MG63 (cell line): ENCODE data around the gene CORIN. TPM values are rescaled to one million over a fixed set of nuclear protein-coding genes. Genes with fewer than 3 reads are reported as not detected.

Experiments used
- DNase-seq: peaks from one replicate; pipeline ENCODE4 v3.0.0-alpha.2; 2020
- H3K27me3 ChIP-seq: fragments of 250-450 bp; sonication (Bioruptor Pico); 2 replicates; pipeline ENCODE4 v1.5.1; 2020; ENCODE audit warnings: mild to moderate bottlenecking, moderate library complexity
- H3K36me3 ChIP-seq: fragments of 250-450 bp; sonication (Bioruptor Pico); 2 replicates; pipeline ENCODE4 v1.5.1; 2020; ENCODE audit warnings: mild to moderate bottlenecking, moderate library complexity
- H3K4me3 ChIP-seq: fragments of 250-450 bp; sonication (Bioruptor Pico); 2 replicates; pipeline ENCODE4 v1.5.1; 2020; ENCODE audit warnings: mild to moderate bottlenecking, moderate library complexity
- H3K9me3 ChIP-seq: fragments of 250-450 bp; sonication (Bioruptor Pico); 2 replicates; pipeline ENCODE4 v1.5.1; 2020; ENCODE audit warnings: mild to moderate bottlenecking, moderate library complexity
- total RNA-seq: library from RNA; depleted of rRNA; stranded (reverse); fragments of >200 nt; shearing (Covaris generic); gene quantifications from 2 replicates; pipeline ENCODE4 v1.2.3, GENCODE V29; 2014; ENCODE audit warnings: low replicate concordance

CORIN gene
- total RNA-seq, 1 experiment from 2014 or later, result not detected

DNA sequence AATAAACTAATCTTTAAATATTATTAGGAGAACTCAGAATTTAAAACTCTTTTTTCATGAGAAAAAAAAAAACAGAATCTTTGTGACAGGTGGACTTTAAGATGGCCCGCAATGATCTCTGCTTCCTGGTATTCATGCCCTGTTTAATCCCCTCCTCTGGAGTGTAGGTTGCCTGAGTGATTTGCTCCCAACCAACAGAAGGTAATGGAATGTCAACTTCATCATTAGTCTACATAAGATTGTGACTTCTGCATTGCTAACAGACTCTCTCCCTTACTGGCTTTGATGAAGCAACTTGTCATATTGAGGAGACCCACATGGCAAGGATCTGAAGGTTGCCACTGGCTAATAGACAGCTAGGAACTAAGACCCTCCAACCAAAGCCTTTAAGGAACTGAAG lies 88.8 kb downstream of the CORIN start:
- H3K36me3 ChIP-seq, result no peaks in the 10 kb centered on the region
- no peak for DNase-seq
- H3K27me3 ChIP-seq, result no peaks in the 10 kb centered on the region
- H3K4me3 ChIP-seq, result no peak overlapping the region
- H3K9me3 ChIP-seq, result no peaks in the 10 kb centered on the region

DNA sequence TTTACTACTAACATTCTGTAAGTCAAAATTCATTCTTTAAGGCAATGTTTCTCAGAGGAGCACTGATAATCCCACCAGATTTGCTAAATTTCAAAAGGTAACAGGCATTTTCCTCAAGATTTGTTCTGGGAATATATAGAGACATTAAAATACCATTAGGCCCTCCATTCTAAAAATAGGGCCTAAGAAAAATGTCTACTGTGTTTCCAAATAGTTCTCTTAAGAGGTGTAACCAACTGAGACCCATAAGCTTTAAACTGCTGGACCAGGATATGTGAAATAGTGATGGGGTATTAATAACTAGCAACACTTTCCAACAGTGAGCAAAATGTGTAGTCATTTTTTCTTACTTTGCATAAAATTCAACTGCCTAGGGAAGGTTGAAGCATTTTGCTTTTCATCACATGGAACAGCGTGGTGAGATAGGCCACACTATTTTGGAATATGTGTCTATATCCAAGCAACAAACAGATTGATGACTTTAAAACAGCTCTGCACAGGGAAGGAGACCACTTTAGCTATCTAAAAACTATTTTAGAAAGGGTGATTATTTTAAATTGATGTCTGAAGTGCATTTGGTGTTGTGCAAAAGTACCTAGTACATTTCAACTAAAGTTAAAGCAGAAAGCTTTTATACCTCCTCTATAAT lies 89.9 kb downstream of the CORIN start:
- no peaks in the 10 kb centered on the region for H3K36me3 ChIP-seq
- no peak overlapping the region for H3K4me3 ChIP-seq
- no peak for DNase-seq
- no peaks in the 10 kb centered on the region for H3K9me3 ChIP-seq
- no peaks in the 10 kb centered on the region for H3K27me3 ChIP-seq

DNA sequence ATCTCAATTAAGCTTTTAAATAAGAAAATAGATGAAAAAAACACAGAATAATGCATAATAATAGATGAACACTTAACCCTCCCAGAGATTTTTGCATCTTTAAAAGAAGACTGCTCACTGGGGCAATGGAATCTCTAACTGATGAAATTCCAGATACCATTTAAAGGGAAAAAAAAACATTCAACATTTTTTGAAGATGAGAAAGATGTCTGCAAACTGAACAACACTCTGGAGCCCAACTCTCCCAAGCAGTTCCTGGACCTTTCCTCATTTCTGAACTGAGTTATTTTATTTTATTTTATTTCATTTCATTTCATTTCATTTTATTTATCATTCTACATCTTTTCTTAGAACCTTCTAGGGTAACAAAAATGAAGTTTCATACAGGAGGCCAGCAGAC lies 90.7 kb downstream of the CORIN start:
- Histone ChIP-seq H3K9me3 (no peaks in the 10 kb centered on the region), H3K4me3 (no peak overlapping the region)
- DNase-seq, result no peak

DNA sequence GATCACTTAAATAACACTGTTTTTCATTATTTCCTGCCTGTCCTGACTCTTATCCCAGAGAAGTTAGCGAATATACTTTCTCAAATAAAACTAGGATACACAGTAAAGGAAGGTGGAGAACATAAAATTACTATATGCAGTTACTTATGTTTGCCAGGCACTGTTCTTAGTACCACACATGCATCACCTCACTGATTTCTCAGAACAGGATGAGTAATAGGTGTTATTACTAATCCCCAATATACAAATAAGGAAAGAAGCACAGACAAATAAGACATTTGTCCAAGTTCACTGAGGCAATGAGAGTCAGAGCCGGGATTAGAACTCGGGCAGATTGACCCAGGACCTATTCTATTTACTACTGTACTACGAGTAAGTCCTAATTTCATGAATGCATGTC lies 91.7 kb downstream of the CORIN start:
- Histone ChIP-seq H3K4me3 (no peak overlapping the region), H3K27me3 (no peaks in the 10 kb centered on the region), H3K36me3 (no peaks in the 10 kb centered on the region), H3K9me3 (no peaks in the 10 kb centered on the region)
- DNase-seq, result no peak

More for the DNA sequence above, 90.7 kb downstream of the CORIN start:
- Histone ChIP-seq H3K36me3 (no peaks in the 10 kb centered on the region), H3K27me3 (no peaks in the 10 kb centered on the region)

DNA sequence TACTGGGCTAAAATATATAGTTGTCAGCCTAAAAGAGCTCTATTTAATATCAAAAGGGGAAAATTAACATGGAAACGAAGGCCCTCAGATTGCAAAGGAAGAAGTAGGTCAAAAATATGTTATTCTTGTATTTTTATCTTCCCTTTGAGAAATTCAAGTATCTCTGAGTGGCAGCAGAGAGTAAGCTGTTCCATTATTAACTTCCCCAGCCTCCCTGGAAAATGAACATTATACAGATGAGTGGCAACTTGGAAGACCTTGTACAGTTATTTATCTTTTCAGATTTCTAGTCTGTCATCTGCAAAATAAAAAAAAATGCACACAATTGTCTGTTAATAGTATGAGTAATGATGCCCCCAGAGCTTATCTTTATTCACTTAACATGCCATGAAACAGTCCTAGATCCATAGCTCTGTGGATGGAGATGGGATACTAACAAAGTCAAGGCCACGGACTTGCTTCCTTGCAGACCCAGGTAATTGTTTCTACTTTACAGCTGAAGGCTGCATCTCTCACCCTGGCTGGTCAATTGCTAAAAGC lies 93.0 kb downstream of the CORIN start:
- no peaks in the 10 kb centered on the region for H3K9me3 ChIP-seq
- no peaks in the 10 kb centered on the region for H3K27me3 ChIP-seq
- no peak overlapping the region for H3K4me3 ChIP-seq
- no peaks in the 10 kb centered on the region for H3K36me3 ChIP-seq
- DNase-seq, result no peak

DNA sequence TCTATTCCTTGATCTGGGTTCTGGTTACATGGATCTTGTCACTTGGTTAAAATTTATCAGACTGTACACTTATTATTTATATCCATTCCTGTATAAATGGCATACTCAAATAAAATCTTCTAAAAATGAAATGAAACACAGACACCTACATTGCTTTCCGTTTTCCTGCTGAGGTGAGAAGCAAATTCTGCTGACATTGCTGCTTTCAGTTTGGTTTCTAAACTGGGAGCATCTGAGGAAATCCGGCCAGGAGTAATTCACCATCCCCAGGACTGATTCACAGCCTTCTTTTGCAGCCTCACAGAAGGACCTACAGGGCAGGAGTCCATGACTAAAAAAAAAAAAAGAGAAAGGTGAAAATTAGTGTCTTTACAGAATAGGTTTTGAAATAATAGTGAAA lies 93.6 kb downstream of the CORIN start:
- no peak for DNase-seq
- no peak overlapping the region for H3K4me3 ChIP-seq
- no peaks in the 10 kb centered on the region for H3K36me3 ChIP-seq
- H3K27me3 ChIP-seq, result no peaks in the 10 kb centered on the region
- H3K9me3 ChIP-seq, result no peaks in the 10 kb centered on the region

DNA sequence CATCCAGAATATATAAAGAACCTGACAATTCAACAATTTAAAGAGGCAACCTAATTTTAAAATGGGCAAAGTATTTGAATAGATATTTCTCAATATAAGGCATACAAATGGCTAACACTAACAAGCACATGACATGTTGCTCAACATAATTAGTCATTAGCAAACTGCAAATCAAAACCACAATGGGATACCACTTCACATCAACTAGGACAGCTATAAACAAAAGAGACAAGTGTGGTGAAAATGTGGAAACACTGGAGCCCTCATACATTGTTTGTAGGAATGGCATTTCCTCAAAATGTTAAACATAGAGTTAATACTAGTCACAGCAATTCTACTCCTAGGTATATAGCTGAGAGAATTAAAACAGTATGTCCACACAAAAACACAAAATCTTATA lies 96.7 kb downstream of the CORIN start:
- no peaks in the 10 kb centered on the region for H3K27me3 ChIP-seq
- H3K4me3 ChIP-seq, result no peak overlapping the region
- no peaks in the 10 kb centered on the region for H3K36me3 ChIP-seq
- no peak for DNase-seq
- H3K9me3 ChIP-seq, result no peaks in the 10 kb centered on the region

DNA sequence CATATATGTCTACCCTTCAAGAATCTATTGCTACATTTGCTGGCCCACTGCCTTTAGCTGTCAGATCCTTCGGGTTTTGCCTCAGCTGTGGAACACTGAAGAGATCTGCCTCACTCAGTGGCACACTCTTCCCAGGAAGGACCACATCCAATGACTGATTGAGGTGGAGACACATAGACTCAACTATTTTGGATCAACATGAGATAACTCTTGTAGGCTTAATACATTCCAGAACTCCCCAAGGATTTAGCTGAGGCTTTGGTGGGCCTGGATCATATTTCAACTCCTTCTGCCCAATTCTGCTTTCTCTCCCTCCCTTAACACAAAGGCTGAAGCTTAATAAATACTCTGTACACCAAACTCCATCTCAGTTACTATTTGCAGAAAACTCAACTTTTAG lies 100.5 kb downstream of the CORIN start:
- no peak for DNase-seq
- H3K27me3 ChIP-seq, result no peaks in the 10 kb centered on the region
- no peak overlapping the region for H3K4me3 ChIP-seq
- no peaks in the 10 kb centered on the region for H3K9me3 ChIP-seq
- H3K36me3 ChIP-seq, result no peaks in the 10 kb centered on the region

DNA sequence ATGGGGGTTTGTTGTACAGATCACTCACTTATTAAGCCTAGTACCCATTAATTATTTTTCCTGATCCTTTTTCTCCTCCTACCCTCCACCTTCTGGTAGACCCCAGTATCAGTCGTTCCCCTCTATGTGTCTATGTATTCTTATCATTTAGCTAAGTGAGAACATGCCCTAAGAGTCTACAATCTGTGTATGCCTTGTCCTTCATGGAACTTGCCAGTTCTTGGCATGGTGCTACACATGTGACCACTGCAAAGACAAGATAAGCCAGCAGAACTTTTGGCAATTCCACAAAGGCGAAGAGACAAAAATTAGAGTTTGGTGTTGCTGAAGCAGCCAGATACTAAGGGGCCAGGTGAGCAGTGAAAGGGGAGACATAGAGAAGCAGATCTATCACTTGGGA lies 101.3 kb downstream of the CORIN start:
- Histone ChIP-seq H3K27me3 (no peaks in the 10 kb centered on the region), H3K4me3 (no peak overlapping the region), H3K36me3 (no peaks in the 10 kb centered on the region), H3K9me3 (no peaks in the 10 kb centered on the region)
- no peak for DNase-seq

DNA sequence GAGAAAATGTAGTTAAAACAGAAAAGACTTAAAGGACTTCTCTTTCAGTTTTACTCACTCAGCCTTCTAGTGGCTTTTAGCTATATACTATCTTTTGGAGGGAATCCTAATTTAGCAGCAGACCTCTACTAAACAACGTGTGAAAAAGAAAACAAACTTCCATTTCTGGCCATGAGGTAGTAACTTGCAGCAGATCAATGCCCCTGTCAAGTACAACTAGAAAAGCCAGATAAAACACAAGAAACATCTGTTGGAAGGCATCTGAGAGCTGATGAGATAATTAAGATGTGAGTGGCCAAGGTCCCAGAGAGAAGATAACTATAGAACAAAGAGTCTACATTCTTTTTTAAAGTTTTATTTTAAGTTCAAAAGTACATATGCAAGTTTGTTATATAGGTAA lies 101.7 kb downstream of the CORIN start:
- H3K9me3 ChIP-seq, result no peaks in the 10 kb centered on the region
- H3K36me3 ChIP-seq, result no peaks in the 10 kb centered on the region
- H3K27me3 ChIP-seq, result no peaks in the 10 kb centered on the region
- DNase-seq, result no peak
- H3K4me3 ChIP-seq, result no peak overlapping the region

DNA sequence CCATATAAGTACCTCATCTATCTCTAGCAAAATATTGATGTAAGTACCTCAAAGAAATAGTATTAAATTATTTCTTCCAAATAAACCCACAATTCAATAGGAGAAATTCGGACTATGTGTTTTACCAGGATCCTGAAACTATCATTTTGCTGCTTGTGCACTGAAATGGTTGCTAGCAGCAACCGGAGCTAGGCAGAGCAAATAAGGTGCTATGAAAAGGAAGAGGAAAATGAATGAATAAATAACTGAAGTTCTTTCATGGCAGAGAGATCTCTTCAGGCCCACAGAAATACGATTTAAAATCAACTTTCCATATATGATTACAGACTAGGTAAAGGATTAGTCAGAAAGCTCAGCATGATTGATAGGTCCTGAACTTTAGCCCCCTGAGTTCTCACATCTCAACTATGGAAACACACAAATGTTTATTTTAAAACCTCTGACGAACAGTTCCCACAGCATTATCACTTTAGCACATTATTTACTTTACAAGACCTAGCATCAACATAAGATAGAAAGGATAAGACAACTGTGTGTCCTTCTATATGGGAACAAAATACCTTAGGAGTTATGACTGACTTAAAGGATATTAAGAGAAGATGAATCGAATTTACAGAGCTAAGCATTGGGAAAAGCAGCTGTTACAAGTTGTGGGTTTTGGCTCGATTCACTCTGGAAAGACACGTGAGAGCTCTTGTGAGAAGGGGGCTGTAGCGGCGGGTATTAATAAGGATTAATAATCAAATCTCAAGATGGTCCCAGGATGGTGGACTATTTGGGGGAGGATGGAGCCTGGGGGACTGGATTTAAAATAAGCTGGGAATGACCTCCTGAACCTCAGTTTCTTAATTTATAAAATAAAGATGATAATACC lies 104.3 kb downstream of the CORIN start:
- Histone ChIP-seq H3K27me3 (no peaks in the 10 kb centered on the region), H3K36me3 (no peaks in the 10 kb centered on the region), H3K4me3 (no peak overlapping the region), H3K9me3 (no peaks in the 10 kb centered on the region)
- no peak for DNase-seq

DNA sequence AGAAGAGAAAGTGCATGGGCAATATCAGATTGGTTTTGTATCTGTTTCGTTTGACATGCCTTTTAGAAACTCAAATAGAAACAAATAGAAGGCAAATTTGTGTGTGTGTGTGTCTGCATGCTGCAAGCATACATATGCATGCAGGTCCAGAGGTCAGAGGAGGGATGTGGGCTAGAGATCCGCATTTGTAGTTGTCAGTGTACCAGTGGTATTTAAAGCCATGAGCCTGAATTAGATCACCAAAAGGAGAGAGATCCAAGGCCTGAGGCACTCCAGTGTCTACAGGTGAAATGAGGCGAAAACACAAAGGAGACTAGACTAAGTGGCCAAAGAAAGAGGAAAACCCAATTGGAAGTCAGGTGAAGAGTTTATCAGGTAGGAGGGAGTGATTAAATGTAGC lies 106.7 kb downstream of the CORIN start:
- no peaks in the 10 kb centered on the region for H3K36me3 ChIP-seq
- no peak overlapping the region for H3K4me3 ChIP-seq
- no peaks in the 10 kb centered on the region for H3K27me3 ChIP-seq
- H3K9me3 ChIP-seq, result no peaks in the 10 kb centered on the region
- no peak for DNase-seq

DNA sequence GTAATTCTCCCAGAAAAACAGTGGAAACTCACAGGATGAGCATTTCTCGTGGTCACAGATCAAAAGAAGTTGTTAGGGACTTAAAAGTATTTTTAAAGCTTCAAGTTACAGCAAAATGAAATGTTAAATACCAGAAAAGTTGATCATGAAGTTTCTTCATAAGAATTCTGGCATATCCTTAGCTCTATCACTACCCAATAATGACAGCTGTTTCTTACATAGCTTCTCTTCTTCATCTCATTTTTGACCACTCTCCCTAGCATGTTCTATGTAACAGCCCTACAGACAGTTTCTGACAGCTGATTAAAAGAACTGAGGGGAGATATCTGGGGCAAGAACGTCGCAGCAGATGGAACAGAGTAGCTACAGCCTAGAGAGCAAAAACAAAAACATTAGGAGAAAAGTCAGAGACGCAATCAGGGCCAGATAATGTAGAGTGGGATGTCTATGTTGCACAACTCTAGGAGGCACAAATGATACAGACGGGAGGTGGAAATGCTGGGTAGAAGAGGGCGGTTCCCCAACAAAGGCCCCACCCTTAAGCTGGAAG lies 108.7 kb downstream of the CORIN start:
- Histone ChIP-seq H3K36me3 (no peaks in the 10 kb centered on the region), H3K9me3 (no peaks in the 10 kb centered on the region), H3K4me3 (no peak overlapping the region), H3K27me3 (no peaks in the 10 kb centered on the region)
- no peak for DNase-seq

DNA sequence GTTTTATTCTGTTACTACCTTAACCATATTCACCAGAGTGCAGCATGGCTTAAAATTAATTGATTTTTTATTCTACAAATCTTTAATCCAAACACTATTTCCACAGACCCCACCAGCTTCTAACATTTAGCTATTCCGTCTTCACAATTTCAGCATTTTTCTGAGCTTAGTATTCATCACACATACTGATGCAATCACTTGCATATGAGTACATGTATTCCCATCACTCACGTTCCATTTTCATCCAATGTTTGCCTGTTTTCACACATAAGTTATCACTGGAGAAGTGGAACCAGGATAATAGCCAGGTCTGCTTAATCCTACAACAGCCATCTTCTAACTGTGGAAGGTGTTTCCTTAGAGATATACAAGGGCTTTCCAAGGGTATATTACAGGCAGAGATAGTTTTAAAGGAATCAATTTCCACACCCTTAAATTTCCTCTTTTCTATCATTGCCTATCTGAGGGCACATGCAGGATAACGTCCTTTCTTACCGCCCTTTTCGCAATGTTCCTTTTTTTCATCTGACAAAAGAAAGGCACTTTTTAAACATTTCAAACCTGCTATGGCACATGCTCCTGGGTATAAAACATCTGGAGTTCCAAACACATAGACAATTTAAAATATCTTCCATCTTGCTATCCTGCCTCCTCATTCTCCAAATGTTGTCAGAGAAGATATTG lies 115.8 kb downstream of the CORIN start:
- no peak for DNase-seq
- H3K36me3 ChIP-seq, result no peaks in the 10 kb centered on the region

DNA sequence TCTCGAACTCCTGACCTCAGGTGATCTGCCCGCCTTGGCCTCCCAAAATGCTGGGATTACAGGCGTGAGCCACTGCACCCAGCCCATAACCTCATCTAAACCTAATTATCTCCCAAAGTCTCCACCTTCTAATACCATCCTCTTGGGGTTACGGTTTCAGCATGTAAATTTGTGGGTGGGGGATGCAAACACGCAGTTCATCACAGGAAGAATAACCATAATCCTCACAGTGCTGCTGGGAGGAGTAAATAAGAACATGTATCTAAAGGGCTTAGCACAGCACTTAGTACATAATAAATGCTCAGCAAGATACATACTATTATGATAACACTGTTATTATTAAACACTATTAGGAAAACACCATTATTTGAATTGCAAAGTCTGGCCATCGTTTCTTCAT lies 116.4 kb downstream of the CORIN start:
- no peak for DNase-seq
- H3K9me3 ChIP-seq, result no peaks in the 10 kb centered on the region
- H3K4me3 ChIP-seq, result no peak overlapping the region
- H3K27me3 ChIP-seq, result no peaks in the 10 kb centered on the region
- no peaks in the 10 kb centered on the region for H3K36me3 ChIP-seq

More for the DNA sequence above, 115.8 kb downstream of the CORIN start:
- H3K9me3 ChIP-seq, result no peaks in the 10 kb centered on the region
- H3K4me3 ChIP-seq, result no peak overlapping the region
- H3K27me3 ChIP-seq, result no peaks in the 10 kb centered on the region

DNA sequence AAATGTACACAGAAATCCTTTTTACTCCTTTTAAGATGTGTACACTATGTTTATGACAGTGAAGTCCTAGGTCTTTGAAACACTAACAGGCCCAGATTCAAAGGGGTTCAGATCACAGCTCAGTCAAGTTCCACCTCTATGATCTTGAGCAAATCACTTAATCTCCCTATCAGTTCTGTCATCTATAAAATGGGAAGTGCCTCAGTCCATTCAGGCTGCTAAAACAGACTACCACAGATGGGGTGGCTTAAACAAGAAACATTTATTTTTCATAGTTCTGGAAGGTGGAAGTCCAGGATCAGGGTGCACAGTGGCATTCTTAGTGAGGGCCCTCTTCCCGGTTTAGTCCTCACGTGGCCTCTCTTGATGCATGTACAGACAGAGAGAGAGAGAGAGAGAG lies 117.1 kb downstream of the CORIN start:
- Histone ChIP-seq H3K36me3 (no peaks in the 10 kb centered on the region), H3K27me3 (no peaks in the 10 kb centered on the region), H3K9me3 (no peaks in the 10 kb centered on the region), H3K4me3 (no peak overlapping the region)
- DNase-seq, result no peak

DNA sequence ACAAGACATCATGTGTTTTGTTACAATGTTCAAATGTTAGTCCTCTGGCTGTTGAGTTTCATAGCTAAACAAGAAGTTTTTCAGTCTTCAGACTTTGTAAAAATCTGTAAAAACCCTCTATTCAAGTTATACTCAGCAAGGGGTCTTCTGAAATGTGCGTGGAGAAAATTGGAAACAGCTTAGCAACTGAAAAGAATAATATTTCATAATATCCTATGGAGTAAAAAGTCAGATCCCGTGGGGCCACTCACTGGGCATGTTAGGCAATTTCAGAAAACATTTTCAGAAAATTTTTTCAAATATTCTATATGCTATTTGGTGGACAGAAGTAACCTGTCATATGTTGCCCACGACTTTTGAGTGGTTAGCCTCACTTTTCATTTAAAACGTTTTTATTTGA lies 118.3 kb downstream of the CORIN start:
- no peaks in the 10 kb centered on the region; the same call in 1 of the 2 replicates for H3K27me3 ChIP-seq
- H3K9me3 ChIP-seq, result no peaks in the 10 kb centered on the region
- H3K4me3 ChIP-seq, result no peak overlapping the region
- H3K36me3 ChIP-seq, result no peaks in the 10 kb centered on the region
- DNase-seq, result no peak
